LNCAP (cell line): ENCODE measurements around the gene CNNM3.

ENCODE experiments used
- TF ChIP-seq, protein P1 (sequence below): fragments of 450-650 bp; IDR thresholded peaks from 2 replicates; pipeline ENCODE4 v1.5.1; 2017; ENCODE audit warnings: mild to moderate bottlenecking

The CNNM3 gene

DNA sequence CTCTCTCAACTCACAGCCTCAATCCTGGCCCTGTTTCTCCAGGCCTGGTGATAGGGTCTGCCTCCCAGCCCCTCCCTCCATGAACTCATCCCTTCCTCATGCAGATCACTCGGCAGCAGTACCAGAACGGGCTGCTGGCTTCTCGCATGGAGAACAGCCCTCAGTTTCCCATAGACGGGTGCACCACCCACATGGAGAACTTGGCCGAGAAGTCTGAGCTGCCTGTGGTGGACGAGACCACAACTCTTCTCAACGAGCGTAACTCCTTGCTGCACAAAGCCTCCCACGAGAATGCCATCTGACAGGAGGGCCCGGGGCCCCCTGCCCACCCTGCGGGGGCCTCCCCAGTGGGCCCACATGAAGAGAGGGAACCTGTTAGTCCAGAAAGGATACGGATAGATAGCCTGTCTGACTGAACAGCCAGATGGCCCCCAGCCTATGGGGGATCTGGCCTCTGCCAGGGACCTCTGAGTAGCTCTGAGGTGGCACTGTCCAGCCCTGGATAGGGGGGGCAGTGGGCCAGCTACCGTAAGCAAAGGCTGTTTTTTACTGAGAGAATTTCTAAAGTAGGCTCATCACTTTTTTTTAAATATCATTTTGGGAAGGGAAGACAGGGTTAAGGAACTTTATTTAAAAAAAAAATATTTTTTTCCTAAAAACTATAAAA, 6.7 kb upstream of the CNNM3 start:
- TF ChIP-seq, protein P1, sequence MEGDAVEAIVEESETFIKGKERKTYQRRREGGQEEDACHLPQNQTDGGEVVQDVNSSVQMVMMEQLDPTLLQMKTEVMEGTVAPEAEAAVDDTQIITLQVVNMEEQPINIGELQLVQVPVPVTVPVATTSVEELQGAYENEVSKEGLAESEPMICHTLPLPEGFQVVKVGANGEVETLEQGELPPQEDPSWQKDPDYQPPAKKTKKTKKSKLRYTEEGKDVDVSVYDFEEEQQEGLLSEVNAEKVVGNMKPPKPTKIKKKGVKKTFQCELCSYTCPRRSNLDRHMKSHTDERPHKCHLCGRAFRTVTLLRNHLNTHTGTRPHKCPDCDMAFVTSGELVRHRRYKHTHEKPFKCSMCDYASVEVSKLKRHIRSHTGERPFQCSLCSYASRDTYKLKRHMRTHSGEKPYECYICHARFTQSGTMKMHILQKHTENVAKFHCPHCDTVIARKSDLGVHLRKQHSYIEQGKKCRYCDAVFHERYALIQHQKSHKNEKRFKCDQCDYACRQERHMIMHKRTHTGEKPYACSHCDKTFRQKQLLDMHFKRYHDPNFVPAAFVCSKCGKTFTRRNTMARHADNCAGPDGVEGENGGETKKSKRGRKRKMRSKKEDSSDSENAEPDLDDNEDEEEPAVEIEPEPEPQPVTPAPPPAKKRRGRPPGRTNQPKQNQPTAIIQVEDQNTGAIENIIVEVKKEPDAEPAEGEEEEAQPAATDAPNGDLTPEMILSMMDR: no peak

DNA sequence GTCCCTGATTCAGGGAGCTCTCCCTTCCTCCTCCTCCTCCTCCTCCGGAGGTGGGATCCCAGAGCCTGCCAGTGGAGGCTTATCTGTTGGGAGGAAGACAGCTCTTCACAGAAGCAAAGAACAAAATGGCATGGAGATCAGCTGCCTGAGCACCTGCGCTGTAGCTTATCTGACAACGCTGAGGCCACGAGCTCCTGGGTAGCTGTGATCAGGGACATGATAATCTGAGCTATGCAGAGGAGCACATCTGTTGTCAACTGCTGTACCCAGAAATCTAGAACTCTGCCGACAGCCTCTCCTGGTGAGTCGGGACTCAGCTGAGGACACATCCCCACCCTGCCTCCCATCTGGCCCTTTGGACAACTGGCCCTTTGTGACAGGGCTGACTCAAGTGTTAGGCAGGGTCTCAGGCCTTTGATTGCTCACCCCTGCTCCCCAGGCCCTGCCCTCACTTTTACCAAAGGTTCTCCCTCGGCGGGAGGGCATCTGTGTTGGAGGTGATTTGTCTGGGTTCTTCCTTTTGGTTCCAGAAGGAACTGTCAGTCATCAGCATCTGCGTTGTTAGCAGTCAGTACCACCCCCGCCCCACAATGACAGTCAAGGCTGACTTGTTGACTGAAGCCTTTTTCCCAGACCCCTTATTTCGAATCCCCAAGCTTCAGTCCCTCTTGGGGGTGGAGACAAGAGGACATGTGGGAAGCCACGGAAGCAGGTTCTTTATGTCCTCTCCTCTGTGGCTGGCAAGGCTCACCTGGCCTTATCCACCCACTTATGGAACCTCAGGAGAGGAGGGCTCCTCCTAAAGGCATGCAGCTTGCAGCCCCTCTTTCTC, 5.9 kb upstream of the CNNM3 start:
- TF ChIP-seq, protein P1: no peak

DNA sequence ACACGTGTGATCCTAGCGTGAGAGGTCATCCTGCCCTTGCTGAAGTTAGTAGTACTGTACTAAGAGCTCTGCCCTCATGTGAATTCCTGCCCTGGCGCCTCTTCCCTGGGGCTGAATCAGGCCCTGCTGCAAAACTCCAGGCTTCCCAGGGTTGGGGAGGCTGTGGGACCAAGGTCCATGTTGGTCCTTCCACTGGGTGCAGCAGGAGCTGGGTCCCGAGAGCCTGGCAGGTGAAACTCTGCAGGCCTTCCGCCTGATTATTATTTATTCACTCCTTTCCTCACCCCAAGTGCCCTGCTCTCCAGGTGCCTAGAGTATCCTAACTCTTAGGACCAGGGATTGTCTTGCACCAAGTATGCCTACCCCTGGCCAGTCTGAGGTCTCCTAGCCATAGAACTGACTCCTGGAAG, 5.3 kb upstream of the CNNM3 start:
- TF ChIP-seq, protein P1: no peak

DNA sequence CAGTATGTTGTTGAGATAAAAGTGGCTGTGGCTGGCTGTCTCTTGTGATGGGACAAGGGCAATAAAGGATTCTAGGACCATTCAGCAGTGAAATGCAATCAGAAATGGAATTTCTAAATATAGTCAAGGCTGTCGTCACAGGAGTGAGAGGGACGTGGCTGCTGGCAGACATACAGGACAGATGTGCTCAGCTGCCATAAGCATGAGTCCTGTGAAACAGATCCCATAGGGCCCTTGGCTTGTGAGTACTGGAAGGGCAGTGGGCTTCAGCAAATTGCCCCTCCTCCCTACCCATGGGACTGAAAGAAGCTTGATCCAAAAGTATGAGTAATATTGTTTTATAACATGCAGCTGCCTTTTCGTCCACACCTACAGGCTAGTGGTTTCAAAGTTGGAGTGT, 4.2 kb upstream of the CNNM3 start:
- TF ChIP-seq, protein P1: no peak

DNA sequence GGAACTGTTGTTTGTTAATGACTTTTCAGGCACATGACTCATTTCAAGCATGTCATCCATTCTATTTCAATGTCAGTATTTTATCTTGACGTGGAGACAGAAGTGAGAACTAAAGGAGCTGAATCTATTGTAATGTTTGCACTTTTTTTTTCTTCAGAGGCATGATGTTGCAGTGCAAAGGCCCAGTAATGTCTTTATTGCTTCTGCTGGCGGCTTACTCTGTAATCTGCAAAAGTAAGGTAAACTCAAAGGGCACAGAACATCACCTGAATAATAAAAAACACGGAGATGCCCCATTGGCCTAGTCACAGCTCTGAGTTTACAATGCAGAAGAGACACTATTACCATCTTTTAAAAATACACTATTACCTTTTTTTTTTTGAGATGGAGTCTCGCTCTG, 2.4 kb upstream of the CNNM3 start:
- TF ChIP-seq, protein P1: no peak

DNA sequence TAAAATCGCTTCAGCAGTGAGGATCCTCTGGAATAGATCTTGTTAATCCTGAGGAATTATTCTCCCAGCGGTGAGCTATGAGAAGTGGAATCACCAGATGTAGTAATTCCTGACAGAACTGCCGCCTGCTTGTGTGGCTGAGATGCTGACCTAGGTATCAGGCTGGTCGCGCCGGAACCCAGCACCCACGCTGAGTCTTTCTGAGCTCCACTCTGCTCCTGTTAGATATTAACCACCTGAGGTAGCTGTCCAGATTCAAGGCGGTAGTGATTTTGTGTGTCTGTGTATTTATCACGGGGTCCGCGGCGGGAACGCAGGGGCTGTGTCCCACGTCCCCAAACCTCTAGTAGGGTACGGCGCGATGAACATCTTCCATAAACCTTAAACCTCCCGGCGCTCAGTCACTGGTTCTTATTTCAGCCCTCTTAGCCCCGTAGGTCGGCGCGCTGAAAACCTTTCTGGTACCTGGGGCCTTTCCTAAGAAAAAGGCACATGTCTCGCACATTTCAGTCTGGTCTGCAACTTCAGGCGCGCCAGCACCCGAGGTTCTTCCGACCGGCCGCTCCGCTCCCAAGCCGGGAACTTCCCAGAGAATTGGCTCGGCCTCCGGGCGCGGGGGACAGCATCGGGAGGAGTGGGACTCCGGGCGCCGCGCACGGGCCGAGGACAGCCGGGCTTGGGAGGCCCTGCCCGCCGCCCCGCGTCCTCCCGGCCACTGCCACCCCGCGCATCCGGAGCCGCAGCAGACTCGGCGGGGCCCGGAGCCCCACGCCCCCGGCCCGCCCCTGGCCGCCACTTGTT, 542 bp upstream of the CNNM3 start:
- TF ChIP-seq, protein P1: no peak

DNA sequence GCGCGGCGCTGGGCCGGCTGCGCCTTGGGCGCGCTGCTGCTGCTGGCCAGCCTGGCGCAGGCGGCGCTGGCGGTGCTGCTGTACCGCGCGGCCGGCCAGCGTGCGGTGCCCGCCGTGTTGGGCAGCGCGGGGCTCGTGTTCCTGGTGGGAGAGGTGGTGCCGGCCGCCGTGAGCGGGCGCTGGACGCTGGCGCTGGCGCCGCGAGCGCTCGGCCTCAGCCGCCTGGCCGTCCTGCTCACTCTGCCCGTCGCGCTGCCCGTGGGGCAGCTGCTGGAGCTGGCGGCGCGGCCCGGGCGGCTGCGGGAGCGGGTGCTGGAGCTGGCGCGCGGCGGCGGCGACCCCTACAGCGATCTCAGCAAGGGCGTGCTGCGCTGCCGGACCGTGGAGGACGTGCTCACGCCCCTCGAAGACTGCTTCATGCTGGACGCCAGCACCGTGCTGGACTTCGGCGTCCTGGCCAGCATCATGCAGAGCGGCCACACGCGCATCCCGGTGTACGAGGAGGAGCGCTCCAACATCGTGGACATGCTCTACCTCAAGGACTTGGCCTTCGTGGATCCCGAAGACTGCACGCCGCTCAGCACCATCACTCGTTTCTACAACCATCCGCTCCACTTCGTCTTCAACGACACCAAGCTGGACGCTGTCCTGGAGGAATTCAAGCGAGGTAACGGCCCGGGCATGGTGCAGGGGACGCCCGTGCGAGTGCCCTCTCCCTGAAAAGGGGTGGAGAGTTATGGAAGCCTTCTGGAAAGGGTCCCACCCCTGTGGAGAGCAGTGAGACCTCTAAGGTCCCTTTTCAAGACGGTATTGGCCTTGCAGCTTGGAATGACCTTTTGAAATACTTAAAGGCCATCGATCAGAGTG, 1.0 kb downstream of the CNNM3 start:
- TF ChIP-seq, protein P1: no peak
